GM12878 (cell line): ENCODE results near the gene NELFB. TPM values are rescaled to one million over a fixed set of nuclear protein-coding genes. Genes with fewer than 3 reads are reported as not detected.

ENCODE experiments used
- ATAC-seq: fragments of 200-7000 bp; cut with Tn5 transposase; 3 replicates; pipeline ENCODE4 v1.9.1; 2020; ENCODE audit warnings: mild to moderate bottlenecking, moderate library complexity
- BruUV-seq: library from RNA; stranded (reverse); fragments of 400-500 nt; replicated peaks from 2 replicates; lab custom pipeline; 2021; lab: Mats Ljungman, UMichigan
- CTCF ChIA-PET: fragments of 300-600 bp; sonication (Branson Sonifier 250); formaldehyde crosslinking; extraction: SDS; loops from one replicate; lab custom pipeline; 2021; ENCODE audit warnings: inconsistent platforms; lab: Yijun Ruan, JAX
- POLR2A ChIA-PET: fragments of 350-600 bp; formaldehyde crosslinking; extraction: SDS; loops from one replicate; lab custom pipeline; 2021; ENCODE audit warnings: inconsistent platforms; lab: Charles Lee
- RAD21 ChIA-PET: fragments of 300-600 bp; sonication (Branson Sonifier 250); formaldehyde crosslinking; loops from one replicate; lab custom pipeline; 2023; ENCODE audit warnings: antibody characterized with exemption; ENCODE audit not compliant: unreplicated experiment; lab: Charles Lee
- SMC1A ChIA-PET: fragments of 300-600 bp; sonication (Branson Sonifier 250); formaldehyde crosslinking; loops from one replicate; lab custom pipeline; 2023; ENCODE audit not compliant: unreplicated experiment, uncharacterized antibody; lab: Charles Lee
- DNase-seq: peaks from one replicate; pipeline ENCODE4 v3.0.0-alpha.2; 2011; ENCODE audit warnings: low read depth, low spot score
- FAIRE-seq: peaks from 3 replicates; lab custom pipeline; 2011; peaks lifted over from hg19 to GRCh38; lab: Jason Lieb, UNC
- H2AFZ ChIP-seq: 2 replicates; pipeline ENCODE4 v1.6.0; 2011; ENCODE audit warnings: low read depth, low read length, control low read depth; ENCODE audit not compliant: control insufficient read depth
- H3K27ac ChIP-seq: 2 replicates; pipeline ENCODE4 v1.5.1; 2011; ENCODE audit warnings: control low read depth; ENCODE audit not compliant: control insufficient read depth, insufficient read depth
- H3K27me3 ChIP-seq, 2 experiments: replicated peaks in 1 of 2; 2 replicates each; pipeline versions ENCODE4 v1.6.0 to v1.6.1; 2011; ENCODE audit warnings: low read length in 1 of 2; ENCODE audit not compliant: control insufficient read depth in 2 of 2, insufficient read depth in 2 of 2
- H3K36me3 ChIP-seq, 2 experiments: 2 replicates each; pipeline ENCODE4 v1.5.1; 2011; ENCODE audit warnings: low read length in 1 of 2; ENCODE audit not compliant: control insufficient read depth in 2 of 2, insufficient read depth in 2 of 2
- H3K4me1 ChIP-seq: 2 replicates; pipeline ENCODE4 v1.6.1; 2011; ENCODE audit warnings: mild to moderate bottlenecking, low read length, moderate library complexity, mixed read lengths; ENCODE audit not compliant: control insufficient read depth, insufficient read depth
- H3K4me2 ChIP-seq: 2 replicates; pipeline ENCODE4 v1.6.0; 2011; ENCODE audit warnings: control low read depth; ENCODE audit not compliant: control insufficient read depth, insufficient read depth
- H3K4me3 ChIP-seq: fragments of 200-600 bp; sonication (generic); 2 replicates; pipeline ENCODE4 v1.5.1; 2016
- H3K79me2 ChIP-seq: 2 replicates; pipeline ENCODE4 v1.6.0; 2011; ENCODE audit warnings: low read length; ENCODE audit not compliant: control insufficient read depth, insufficient read depth
- H3K9ac ChIP-seq: 2 replicates; pipeline ENCODE4 v1.8.0; 2011; ENCODE audit warnings: low read length, control low read depth, mixed read lengths; ENCODE audit not compliant: control insufficient read depth, insufficient read depth
- H3K9me3 ChIP-seq: replicated peaks from 3 replicates; pipeline ENCODE4 v1.5.1; 2011; ENCODE audit warnings: mild to moderate bottlenecking, low read length; ENCODE audit not compliant: control insufficient read depth, insufficient read depth
- H4K20me1 ChIP-seq: 2 replicates; pipeline ENCODE4 v1.6.0; 2011; ENCODE audit not compliant: control insufficient read depth, insufficient read depth
- BMI1 ChIP-seq: fragments of 450-650 bp; IDR thresholded peaks from 2 replicates; pipeline ENCODE4 v1.6.1; 2016; ENCODE audit warnings: mild to moderate bottlenecking, moderate library complexity, borderline replicate concordance
- CBFB ChIP-seq: IDR thresholded peaks from 2 replicates; pipeline ENCODE4 v1.6.1; 2016; ENCODE audit warnings: antibody characterized with exemption, low read depth
- CBX5 ChIP-seq: sonication (generic); IDR thresholded peaks from 2 replicates; pipeline ENCODE4 v1.6.1; 2016; ENCODE audit warnings: low read depth, moderate library complexity, mild to moderate bottlenecking, inconsistent platforms
- CHD2 ChIP-seq: IDR thresholded peaks from 2 replicates; pipeline ENCODE4 v1.6.1; 2011; ENCODE audit warnings: low read depth, low read length, improper control_type of control experiment, borderline replicate concordance
- E2F8 ChIP-seq: fragments of 450-650 bp; IDR thresholded peaks from 2 replicates; pipeline ENCODE4 v1.6.1; 2018; ENCODE audit warnings: mild to moderate bottlenecking, low read depth, moderate library complexity; ENCODE audit not compliant: partially characterized antibody
- HSF1 ChIP-seq: fragments of 150-350 bp; IDR thresholded peaks from 2 replicates; pipeline ENCODE4 v1.6.1; 2014; ENCODE audit warnings: mild to moderate bottlenecking, low read depth, low read length
- IKZF1 ChIP-seq: fragments of 450-650 bp; conservative IDR thresholded peaks from 2 replicates; pipeline ENCODE4 v1.6.1; 2017; ENCODE audit warnings: antibody characterized with exemption, mild to moderate bottlenecking
- JUNB ChIP-seq: IDR thresholded peaks from 2 replicates; pipeline ENCODE4 v1.6.1; 2016; ENCODE audit warnings: antibody characterized with exemption, mild to moderate bottlenecking
- LARP7 ChIP-seq: fragments of 450-650 bp; IDR thresholded peaks from 2 replicates; pipeline ENCODE4 v1.6.1; 2017; ENCODE audit warnings: mild to moderate bottlenecking
- NFXL1 ChIP-seq: fragments of 450-650 bp; IDR thresholded peaks from 2 replicates; pipeline ENCODE4 v1.6.1; 2017; ENCODE audit warnings: antibody characterized with exemption, mild to moderate bottlenecking, borderline replicate concordance
- NR2C2 ChIP-seq: IDR thresholded peaks from 2 replicates; pipeline ENCODE4 v1.6.1; 2011; ENCODE audit warnings: borderline replicate concordance, low read depth; ENCODE audit not compliant: control insufficient read depth, insufficient read length
- STAT1 ChIP-seq: fragments of 450-650 bp; conservative IDR thresholded peaks from 2 replicates; pipeline ENCODE4 v1.6.1; 2014; ENCODE audit warnings: antibody characterized with exemption, mild to moderate bottlenecking
- TBL1XR1 ChIP-seq: IDR thresholded peaks from 2 replicates; pipeline ENCODE4 v1.6.1; 2012; ENCODE audit warnings: low read depth, low read length, improper control_type of control experiment
- ZBTB40 ChIP-seq: fragments of 450-650 bp; IDR thresholded peaks from 2 replicates; pipeline ENCODE4 v1.6.1; 2016; ENCODE audit warnings: mild to moderate bottlenecking, moderate library complexity, borderline replicate concordance
- ZNF622 ChIP-seq: fragments of 450-650 bp; IDR thresholded peaks from 2 replicates; pipeline ENCODE4 v1.6.1; 2017; ENCODE audit warnings: mild to moderate bottlenecking, inconsistent platforms
- WGBS: methylation state at CpG from one replicate; pipeline ENCODE4 v1.1.6; 2016; ENCODE audit warnings: low lambda C conversion rate; ENCODE audit not compliant: insufficient replicate concordance, insufficient coverage; ENCODE audit errors: missing lambda C conversion rate; 5-methylcytosine and 5-hydroxymethylcytosine counted together
- in situ Hi-C: fragments of 300-500 bp; cut with MboI; formaldehyde crosslinking; loops from 9 replicates; pipeline ENCODE4 v1.14.3; 2018; ENCODE audit warnings: mixed read lengths
- intact Hi-C: fragments of 100-400 bp; cut with micrococcal nuclease; formaldehyde crosslinking; loops from one replicate; pipeline ENCODE4 v1.14.2; 2022; ENCODE audit not compliant: unreplicated experiment
- polyA plus RNA-seq, 11 experiments: library from polyadenylated mRNA; depleted of rRNA in 4 of 11; unstranded in 6 of 11; stranded (reverse) in 5 of 11; fragments of >200 nt; fragmentation: Nextera tagmentation in 4 of 11; fragmentation: Illumina TruSeq in 1 of 11; extraction: Ambion mirVana in 4 of 11; extraction: Trizol in 1 of 11; gene quantifications; 1 replicate in 1 of 11; 2 replicates in 10 of 11; pipeline versions ENCODE4 v1.2.1 to v1.2.3, GENCODE V29; 2011 to 2016; ENCODE audit warnings: inconsistent platforms in 2 of 11, missing spikeins in 2 of 11, low read depth in 1 of 11
- total RNA-seq, 4 experiments: library from RNA; depleted of rRNA in 3 of 4; stranded (reverse); fragments of >200 nt in 3 of 4; fragmentation: Illumina TruSeq in 1 of 4; extraction: Trizol in 1 of 4; gene quantifications; 2 replicates each; pipeline versions ENCODE4 v1.2.1 to v1.2.3, GENCODE V29; 2013 to 2021

The NELFB gene
- total and polyA plus RNA-seq, 10 of the 15 experiments (the other 5 are each of a cell fraction or from before 2014, with no cell fraction given) = 0.19 to 63.4 (median 30.9) TPM

DNA sequence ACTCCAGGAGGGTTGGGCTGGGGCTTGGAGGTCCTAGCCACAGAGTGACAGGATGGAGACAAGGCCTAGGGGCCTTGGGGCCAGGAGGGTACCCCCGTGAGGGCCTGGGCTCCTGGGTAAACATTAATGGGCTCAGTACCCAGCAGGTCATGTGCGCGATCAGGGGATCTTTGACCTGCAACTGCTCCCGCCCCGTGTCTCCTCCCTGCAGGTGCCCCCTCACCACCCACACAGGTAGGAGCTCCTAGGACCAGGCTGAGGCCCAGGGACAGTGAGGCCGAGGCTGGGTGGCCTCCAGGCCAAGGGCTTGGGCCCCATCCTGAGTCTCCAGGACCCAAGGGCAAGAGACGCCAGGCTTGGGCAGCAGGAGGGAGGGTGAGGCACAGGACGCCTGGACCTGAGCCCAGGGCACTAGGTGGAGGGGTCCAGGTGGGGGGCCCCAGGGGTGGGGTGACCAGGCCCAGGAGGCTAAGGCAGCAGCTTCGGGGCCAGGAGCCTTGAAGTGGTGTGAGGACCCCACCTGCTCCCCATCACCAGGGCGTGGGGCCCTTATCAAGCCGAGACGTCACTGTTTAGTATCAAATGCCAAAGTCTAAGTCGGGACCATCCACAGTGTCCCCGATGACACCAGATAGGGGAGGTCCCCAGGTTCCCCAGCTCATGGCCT lies 24.3 kb upstream of the NELFB start, which contains the start of gene SLC34A3:
Gene SLC34A3, plus strand, starts transcription at position 197 of the 667 bp plus-strand sequence. CDS start 802 bp downstream, outside the sequence.
- BruUV-seq = no TSS peak
- Histone ChIP-seq H3K9me3 (no peaks in the 10 kb centered on the region), H3K4me3 (no peak within 1 kb of the TSS), H3K4me1 (peaks cover 2% of the 10 kb centered on the region; the same call in 1 of the 2 replicates), H3K36me3 (no peaks in the 10 kb centered on the region), H4K20me1 (no peaks in the 10 kb centered on the region), H2AFZ (no peak within 1 kb of the TSS), H3K9ac (no peak within 1 kb of the TSS), H3K27me3 (no peaks in the 10 kb centered on the region), H3K79me2 (no peaks in the 10 kb centered on the region), H3K4me2 (no peak within 1 kb of the TSS), H3K27ac (no peak within 1 kb of the TSS)
- ATAC-seq (no peak), FAIRE-seq (no peak), DNase-seq (no peak)
- ChIA-PET CTCF (interaction anchor here (1.2 kb wide), 1 partner anchor 111 kb away, joined by 4 read pairs; no protein-coding TSS in a partner anchor), POLR2A (interaction anchor here (1.2 kb wide), 1 partner anchor 10 kb away, joined by 3 read pairs; the partner anchor contains the start of gene TUBB4B), RAD21 (no interaction called here), SMC1A (no interaction called here)
- 21% methylated on average over 14 of the region's 14 CpGs for WGBS
- in situ Hi-C loops = no loop called here
- intact Hi-C loops = no loop called here
- TF ChIP-seq BMI1 (no peak), LARP7 (no peak), TBL1XR1 (no peak), CBX5 (no peak), ZBTB40 (no peak), NR2C2 (no peak), E2F8 (no peak), ZNF622 (no peak), CHD2 (no peak), NFXL1 (no peak), HSF1 (no peak), IKZF1 (no peak), STAT1 (no peak), JUNB (no peak), CBFB (no peak)
